Measurements from ENCODE around the gene KL.

The KL gene

DNA sequence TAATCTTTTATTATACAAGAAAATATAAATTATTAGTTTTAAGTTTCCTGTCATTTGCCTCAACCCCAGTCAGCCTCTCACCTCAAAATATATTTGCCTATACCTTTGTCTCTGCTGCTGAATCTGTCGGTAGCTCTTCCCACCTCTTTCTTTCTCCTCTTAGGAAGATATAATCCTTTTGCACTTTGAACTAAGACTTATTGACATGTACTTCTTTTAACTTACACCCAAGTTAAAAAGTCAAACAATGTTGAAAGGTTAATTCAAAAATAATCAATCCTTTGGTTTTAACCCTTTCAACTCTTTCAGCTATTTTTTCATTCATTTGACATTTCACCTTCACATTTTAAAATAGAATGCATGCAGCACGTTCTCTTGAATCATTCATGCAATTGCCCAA lies 9.0 kb upstream of the KL start:
- TF ChIP-seq FOXP2 (optimal IDR thresholded peaks at IDR 0.05; ENCODE audit: borderline replicate concordance, extremely low read depth, extremely low read length, insufficient read depth) (no peak), TAF1 (IDR thresholded peaks at IDR 0.05; ENCODE audit: borderline replicate concordance, insufficient read depth, low read length) (no peak), POLR2AphosphoS5 (IDR thresholded peaks at IDR 0.05; ENCODE audit: low read depth, low read length) (no peak)
- TF ChIP-seq, protein P1, sequence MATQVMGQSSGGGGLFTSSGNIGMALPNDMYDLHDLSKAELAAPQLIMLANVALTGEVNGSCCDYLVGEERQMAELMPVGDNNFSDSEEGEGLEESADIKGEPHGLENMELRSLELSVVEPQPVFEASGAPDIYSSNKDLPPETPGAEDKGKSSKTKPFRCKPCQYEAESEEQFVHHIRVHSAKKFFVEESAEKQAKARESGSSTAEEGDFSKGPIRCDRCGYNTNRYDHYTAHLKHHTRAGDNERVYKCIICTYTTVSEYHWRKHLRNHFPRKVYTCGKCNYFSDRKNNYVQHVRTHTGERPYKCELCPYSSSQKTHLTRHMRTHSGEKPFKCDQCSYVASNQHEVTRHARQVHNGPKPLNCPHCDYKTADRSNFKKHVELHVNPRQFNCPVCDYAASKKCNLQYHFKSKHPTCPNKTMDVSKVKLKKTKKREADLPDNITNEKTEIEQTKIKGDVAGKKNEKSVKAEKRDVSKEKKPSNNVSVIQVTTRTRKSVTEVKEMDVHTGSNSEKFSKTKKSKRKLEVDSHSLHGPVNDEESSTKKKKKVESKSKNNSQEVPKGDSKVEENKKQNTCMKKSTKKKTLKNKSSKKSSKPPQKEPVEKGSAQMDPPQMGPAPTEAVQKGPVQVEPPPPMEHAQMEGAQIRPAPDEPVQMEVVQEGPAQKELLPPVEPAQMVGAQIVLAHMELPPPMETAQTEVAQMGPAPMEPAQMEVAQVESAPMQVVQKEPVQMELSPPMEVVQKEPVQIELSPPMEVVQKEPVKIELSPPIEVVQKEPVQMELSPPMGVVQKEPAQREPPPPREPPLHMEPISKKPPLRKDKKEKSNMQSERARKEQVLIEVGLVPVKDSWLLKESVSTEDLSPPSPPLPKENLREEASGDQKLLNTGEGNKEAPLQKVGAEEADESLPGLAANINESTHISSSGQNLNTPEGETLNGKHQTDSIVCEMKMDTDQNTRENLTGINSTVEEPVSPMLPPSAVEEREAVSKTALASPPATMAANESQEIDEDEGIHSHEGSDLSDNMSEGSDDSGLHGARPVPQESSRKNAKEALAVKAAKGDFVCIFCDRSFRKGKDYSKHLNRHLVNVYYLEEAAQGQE (IDR thresholded peaks at IDR 0.05; ENCODE audit: insufficient read depth in 1 of 2, low read depth in 2 of 2, low read length in 2 of 2), result no peak

DNA sequence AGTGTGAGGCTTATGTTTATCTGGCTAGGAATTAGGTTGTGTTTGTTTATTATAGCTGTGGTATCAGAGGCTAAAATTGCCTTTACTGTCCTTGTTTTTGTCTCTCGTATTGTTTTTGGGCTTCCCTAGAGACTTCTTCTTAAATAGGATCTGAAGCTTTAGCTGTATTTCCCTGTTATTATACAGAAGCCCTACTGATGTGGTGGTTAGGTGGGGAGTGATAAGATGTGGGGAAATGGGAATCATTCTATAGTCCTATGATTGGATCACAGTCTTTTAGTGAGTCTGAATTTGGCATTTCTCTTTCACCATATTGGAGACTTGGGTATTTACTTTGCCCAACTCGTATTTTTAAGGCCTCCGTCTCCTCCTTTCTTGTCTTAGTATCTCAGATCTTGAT lies 8.3 kb upstream of the KL start:
- TF ChIP-seq, protein P1 (IDR thresholded peaks at IDR 0.05; ENCODE audit: insufficient read depth in 1 of 2, low read depth in 2 of 2, low read length in 2 of 2), result no peak
- no peak for TF ChIP-seq SIN3A (IDR thresholded peaks at IDR 0.05; ENCODE audit: borderline replicate concordance, insufficient read depth, low read length)

DNA sequence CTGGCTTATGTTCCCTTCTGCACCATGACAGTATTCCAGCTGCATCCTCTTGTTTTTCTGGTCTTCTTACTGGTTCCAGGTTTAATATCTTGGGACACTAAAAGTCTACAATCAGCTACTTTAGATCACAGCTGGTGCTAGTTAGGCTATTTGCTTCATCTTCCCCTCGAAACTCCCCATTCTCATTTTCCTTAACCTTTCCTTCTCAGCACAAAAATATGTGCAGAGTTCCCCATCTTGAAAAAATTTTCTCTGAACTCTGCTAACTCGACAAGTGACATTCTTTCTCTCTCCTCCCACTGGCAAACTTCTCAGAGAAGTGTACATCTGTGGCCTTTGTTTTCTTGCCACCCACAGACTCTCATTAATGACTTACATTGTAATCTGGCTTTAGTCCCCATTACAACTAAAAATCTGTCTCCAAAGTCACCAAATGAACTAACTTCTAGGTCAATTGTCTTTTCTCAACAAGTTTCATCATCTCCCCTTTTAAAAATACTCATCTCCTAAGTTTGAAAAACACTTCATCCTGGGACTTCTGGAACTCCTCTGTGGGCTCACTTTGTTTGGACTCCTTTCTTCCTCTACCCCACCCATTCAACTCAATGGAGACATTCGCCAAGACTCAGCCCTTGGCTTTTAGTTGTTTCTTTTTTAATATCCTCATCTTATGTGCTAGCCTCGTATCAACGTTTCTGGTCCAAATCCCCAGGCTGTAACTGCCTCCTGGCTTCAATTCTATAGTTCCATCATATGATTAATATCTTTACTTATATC lies 7.1 kb upstream of the KL start:
- TF ChIP-seq SIN3A (IDR thresholded peaks at IDR 0.05; ENCODE audit: borderline replicate concordance, insufficient read depth, low read length) (no peak), TAF1 (IDR thresholded peaks at IDR 0.05; ENCODE audit: borderline replicate concordance, insufficient read depth, low read length) (no peak), FOXP2 (optimal IDR thresholded peaks at IDR 0.05; ENCODE audit: borderline replicate concordance, extremely low read depth, extremely low read length, insufficient read depth) (no peak), POLR2AphosphoS5 (IDR thresholded peaks at IDR 0.05; ENCODE audit: low read depth, low read length) (no peak)
- TF ChIP-seq, protein P1 (IDR thresholded peaks at IDR 0.05; ENCODE audit: insufficient read depth in 1 of 2, low read depth in 2 of 2, low read length in 2 of 2), result no peak

DNA sequence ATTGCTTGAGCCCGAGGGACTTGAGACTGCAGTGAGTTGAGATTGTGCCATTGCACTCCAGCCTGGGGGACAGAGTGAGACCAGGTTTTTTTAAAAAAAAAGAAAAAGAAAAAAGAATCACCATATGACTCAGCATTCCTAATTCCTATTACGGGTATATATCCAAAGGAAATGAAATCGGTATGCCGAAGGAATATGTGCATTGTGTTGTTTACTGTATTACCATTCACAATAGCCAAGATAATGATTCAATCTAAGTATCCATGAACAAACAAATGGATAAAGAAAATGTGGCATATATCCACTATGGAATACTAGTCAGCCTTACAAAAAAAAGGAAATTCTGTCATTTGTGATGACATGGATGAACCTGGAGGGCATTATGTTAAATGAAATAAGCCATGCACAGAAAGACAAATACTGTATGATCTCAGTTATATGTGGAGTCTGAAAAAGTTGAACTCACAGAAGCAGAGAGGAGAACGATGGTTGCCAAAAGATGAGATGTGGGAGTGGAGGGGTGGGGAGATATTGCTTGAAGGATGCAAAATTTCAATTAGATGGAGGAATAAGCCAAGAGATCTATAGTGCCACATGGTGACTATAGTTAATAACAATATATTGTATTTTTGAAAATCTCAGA lies 4.3 kb upstream of the KL start:
- TF ChIP-seq POLR2AphosphoS5 (IDR thresholded peaks at IDR 0.05; ENCODE audit: low read depth, low read length), result no peak
- TF ChIP-seq TAF1 (IDR thresholded peaks at IDR 0.05; ENCODE audit: borderline replicate concordance, insufficient read depth, low read length), result no peak
- TF ChIP-seq, protein P1 (IDR thresholded peaks at IDR 0.05; ENCODE audit: insufficient read depth in 1 of 2, low read depth in 2 of 2, low read length in 2 of 2), result no peak
- no peak for TF ChIP-seq SIN3A (IDR thresholded peaks at IDR 0.05; ENCODE audit: borderline replicate concordance, insufficient read depth, low read length)
- no peak for TF ChIP-seq FOXP2 (optimal IDR thresholded peaks at IDR 0.05; ENCODE audit: borderline replicate concordance, extremely low read depth, extremely low read length, insufficient read depth)

Measured in PFSK-1 (cell line).